GM12892 (cell line): ENCODE results near the gene ERGIC1.

ENCODE experiments used
- POLR2A ChIP-seq: IDR thresholded peaks from 2 replicates; pipeline ENCODE4 v1.6.1; 2011; ENCODE audit warnings: low read depth, low read length, control low read depth
- POLR2AphosphoS5 ChIP-seq: IDR thresholded peaks from 2 replicates; pipeline ENCODE4 v1.6.1; 2011; ENCODE audit warnings: low read depth, low read length, control low read depth

DNA sequence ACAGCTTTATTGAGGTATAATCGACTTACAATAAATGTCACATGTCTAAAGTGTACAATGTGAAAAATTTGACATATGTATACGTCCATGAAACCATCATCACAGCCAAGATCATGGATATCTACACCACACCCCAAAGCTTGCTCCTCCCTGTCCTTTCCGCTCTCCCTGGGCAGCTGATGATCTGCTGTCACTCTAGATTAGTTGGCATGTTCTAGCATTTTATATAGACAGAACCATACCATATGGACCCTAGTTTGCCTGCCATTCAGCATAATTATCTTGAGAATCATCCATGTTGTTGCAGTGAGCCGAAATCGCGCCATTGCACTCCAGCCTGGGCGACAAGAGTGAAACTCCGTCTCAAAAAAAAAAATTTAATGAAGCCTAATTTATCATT lies 42.5 kb downstream of the ERGIC1 start:
- TF ChIP-seq POLR2AphosphoS5 (no peak), POLR2A (no peak)
